Neural cell (in vitro differentiated cells): ENCODE measurements around the gene HEATR5B. TPM values are rescaled to one million over a fixed set of nuclear protein-coding genes. Genes with fewer than 3 reads are reported as not detected.

Experiments
- H2AFZ ChIP-seq: fragments of 200-600, 300-800 bp; sonication (generic), shearing (Covaris generic); 2 replicates; pipeline ENCODE4 v1.6.0; 2014; ENCODE audit warnings: low read depth, mild to moderate bottlenecking, antibody characterized with exemption, low read length, moderate library complexity
- H3F3A ChIP-seq: fragments of 200-600 bp; shearing (Covaris generic); 2 replicates; pipeline ENCODE4 v1.6.1; 2016; ENCODE audit warnings: mild to moderate bottlenecking, moderate library complexity, mixed read lengths, antibody characterized with exemption, low read length; ENCODE audit not compliant: insufficient read depth, poor library complexity, severe bottlenecking
- H3K27ac ChIP-seq: fragments of 200-600, 300-800 bp; sonication (generic), shearing (Covaris generic); 2 replicates; pipeline ENCODE4 v1.5.1; 2014; ENCODE audit warnings: mild to moderate bottlenecking, low read length, moderate library complexity
- H3K27me3 ChIP-seq: fragments of 300-800, 200-600 bp; sonication (generic), shearing (Covaris generic); 2 replicates; pipeline ENCODE4 v1.6.0; 2014; ENCODE audit warnings: mild to moderate bottlenecking, low read depth, low read length, moderate library complexity; ENCODE audit not compliant: insufficient read depth
- H3K36me3 ChIP-seq: fragments of 300-800, 200-600 bp; sonication (generic), shearing (Covaris generic); 2 replicates; pipeline ENCODE4 v1.5.1; 2014; ENCODE audit warnings: mild to moderate bottlenecking, antibody characterized with exemption, low read length, moderate library complexity; ENCODE audit not compliant: insufficient read depth
- H3K4me2 ChIP-seq: fragments of 300-800, 200-600 bp; sonication (generic), shearing (Covaris generic); 2 replicates; pipeline ENCODE4 v1.6.0; 2014; ENCODE audit warnings: mild to moderate bottlenecking, low read length
- H3K4me3 ChIP-seq: fragments of 300-800, 200-600 bp; sonication (generic), shearing (Covaris generic); 2 replicates; pipeline ENCODE4 v1.5.1; 2014; ENCODE audit warnings: mild to moderate bottlenecking, low read length, moderate library complexity
- H3K79me2 ChIP-seq: fragments of 200-600 bp; shearing (Covaris generic); replicated peaks from 2 replicates; pipeline ENCODE4 v1.6.0; 2014; ENCODE audit warnings: mild to moderate bottlenecking, low read length, moderate library complexity; ENCODE audit not compliant: insufficient read depth
- H3K9ac ChIP-seq: fragments of 300-800, 200-600 bp; sonication (generic), shearing (Covaris generic); 2 replicates; pipeline ENCODE4 v1.6.1; 2016; ENCODE audit warnings: mild to moderate bottlenecking, low read length, mixed read lengths
- H3K9me2 ChIP-seq: fragments of 200-600 bp; shearing (Covaris generic); 2 replicates; pipeline ENCODE4 v1.6.1; 2016; ENCODE audit warnings: mild to moderate bottlenecking, low read length, mixed read lengths; ENCODE audit not compliant: insufficient read depth
- H3K9me3 ChIP-seq: fragments of 200-600, 300-800 bp; sonication (generic), shearing (Covaris generic); 2 replicates; pipeline ENCODE4 v1.6.1; 2016; ENCODE audit warnings: mild to moderate bottlenecking, mixed run types, low read length, moderate library complexity, mixed read lengths
- H4K20me1 ChIP-seq: fragments of 200-600 bp; shearing (Covaris generic); 2 replicates; pipeline ENCODE4 v1.6.1; 2016; ENCODE audit warnings: mild to moderate bottlenecking, mixed run types; ENCODE audit not compliant: insufficient read depth
- EP300 ChIP-seq: fragments of 450-650 bp; conservative IDR thresholded peaks from 2 replicates; pipeline ENCODE4 v1.6.1; 2014; ENCODE audit warnings: antibody characterized with exemption, mild to moderate bottlenecking, moderate library complexity; ENCODE audit not compliant: poor library complexity, severe bottlenecking
- EZH2 ChIP-seq: fragments of 200-600, 300-800 bp; shearing (Covaris generic), sonication (generic); IDR thresholded peaks from 2 replicates; pipeline ENCODE4 v1.6.1; 2014; ENCODE audit warnings: antibody characterized with exemption, low read length, borderline replicate concordance, mild to moderate bottlenecking; ENCODE audit not compliant: insufficient read depth, poor library complexity, severe bottlenecking
- MXI1 ChIP-seq: fragments of 450-650 bp; conservative IDR thresholded peaks from 2 replicates; pipeline ENCODE4 v1.6.1; 2014; ENCODE audit warnings: antibody characterized with exemption, mild to moderate bottlenecking; ENCODE audit not compliant: poor library complexity, severe bottlenecking
- POLR2AphosphoS5 ChIP-seq: IDR thresholded peaks from 2 replicates; pipeline ENCODE4 v1.6.1; 2012
- RAD21 ChIP-seq: fragments of 450-650 bp; conservative IDR thresholded peaks from 2 replicates; pipeline ENCODE4 v1.6.1; 2014; ENCODE audit warnings: antibody characterized with exemption, mild to moderate bottlenecking, moderate library complexity
- SMC3 ChIP-seq: fragments of 450-650 bp; conservative IDR thresholded peaks from 2 replicates; pipeline ENCODE4 v1.6.1; 2014; ENCODE audit warnings: antibody characterized with exemption, mild to moderate bottlenecking, moderate library complexity; ENCODE audit not compliant: poor library complexity
- TAF1 ChIP-seq: IDR thresholded peaks from 2 replicates; pipeline ENCODE4 v1.6.1; 2012; ENCODE audit warnings: low read depth
- polyA plus RNA-seq: library from polyadenylated mRNA; depleted of rRNA; stranded (reverse); fragments of >200 nt; gene quantifications from 2 replicates; pipeline ENCODE4 v1.2.3, GENCODE V29; 2014
- TF ChIP-seq, protein P1 (sequence below): fragments of 450-650 bp; IDR thresholded peaks from 2 replicates; pipeline ENCODE4 v1.5.1; 2014; ENCODE audit warnings: antibody characterized with exemption, mild to moderate bottlenecking, moderate library complexity; ENCODE audit not compliant: poor library complexity, severe bottlenecking
- TF ChIP-seq, protein P2 (sequence below): IDR thresholded peaks from 2 replicates; pipeline ENCODE4 v1.6.1; 2012; ENCODE audit warnings: borderline replicate concordance

The HEATR5B gene
- polyA plus RNA-seq, 1 donor from 2014 or later, result 46.0 TPM

DNA sequence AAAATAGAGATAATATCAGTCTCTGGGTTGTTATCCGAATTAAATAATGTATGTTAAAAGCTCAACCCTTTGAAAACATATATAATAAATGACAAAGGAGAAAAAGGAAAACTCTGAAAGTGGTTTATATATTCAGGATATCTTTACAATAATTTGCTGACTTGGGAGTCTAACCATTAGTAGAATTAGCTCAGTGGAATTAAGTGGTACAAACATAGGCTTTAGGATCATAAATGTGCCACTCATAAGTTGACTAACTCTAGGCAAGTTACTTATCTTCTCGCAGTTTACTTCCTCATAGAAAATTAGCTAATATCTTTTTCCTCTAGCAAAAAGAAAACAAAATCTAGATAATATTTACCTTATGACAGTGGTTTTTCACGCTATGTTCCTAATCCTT lies 44.6 kb downstream of the HEATR5B start:
- Histone ChIP-seq H3K9me3 (no peaks in the 10 kb centered on the region), H3K79me2 (no peaks in the 10 kb centered on the region), H3K36me3 (peaks cover 22% of the 10 kb centered on the region), H3F3A (no peaks in the 10 kb centered on the region), H3K27ac (no peak overlapping the region), H3K27me3 (no peaks in the 10 kb centered on the region), H3K9me2 (no peaks in the 10 kb centered on the region), H3K4me3 (no peak overlapping the region), H4K20me1 (no peaks in the 10 kb centered on the region), H2AFZ (no peak overlapping the region), H3K4me2 (no peak overlapping the region), H3K9ac (no peak overlapping the region)
- TF ChIP-seq EZH2, result no peak
- no peak for TF ChIP-seq TAF1
- TF ChIP-seq MXI1, result no peak
- no peak for TF ChIP-seq EP300
- no peak for TF ChIP-seq POLR2AphosphoS5
- TF ChIP-seq, protein P1, sequence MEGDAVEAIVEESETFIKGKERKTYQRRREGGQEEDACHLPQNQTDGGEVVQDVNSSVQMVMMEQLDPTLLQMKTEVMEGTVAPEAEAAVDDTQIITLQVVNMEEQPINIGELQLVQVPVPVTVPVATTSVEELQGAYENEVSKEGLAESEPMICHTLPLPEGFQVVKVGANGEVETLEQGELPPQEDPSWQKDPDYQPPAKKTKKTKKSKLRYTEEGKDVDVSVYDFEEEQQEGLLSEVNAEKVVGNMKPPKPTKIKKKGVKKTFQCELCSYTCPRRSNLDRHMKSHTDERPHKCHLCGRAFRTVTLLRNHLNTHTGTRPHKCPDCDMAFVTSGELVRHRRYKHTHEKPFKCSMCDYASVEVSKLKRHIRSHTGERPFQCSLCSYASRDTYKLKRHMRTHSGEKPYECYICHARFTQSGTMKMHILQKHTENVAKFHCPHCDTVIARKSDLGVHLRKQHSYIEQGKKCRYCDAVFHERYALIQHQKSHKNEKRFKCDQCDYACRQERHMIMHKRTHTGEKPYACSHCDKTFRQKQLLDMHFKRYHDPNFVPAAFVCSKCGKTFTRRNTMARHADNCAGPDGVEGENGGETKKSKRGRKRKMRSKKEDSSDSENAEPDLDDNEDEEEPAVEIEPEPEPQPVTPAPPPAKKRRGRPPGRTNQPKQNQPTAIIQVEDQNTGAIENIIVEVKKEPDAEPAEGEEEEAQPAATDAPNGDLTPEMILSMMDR, result no peak
- no peak for TF ChIP-seq SMC3

DNA sequence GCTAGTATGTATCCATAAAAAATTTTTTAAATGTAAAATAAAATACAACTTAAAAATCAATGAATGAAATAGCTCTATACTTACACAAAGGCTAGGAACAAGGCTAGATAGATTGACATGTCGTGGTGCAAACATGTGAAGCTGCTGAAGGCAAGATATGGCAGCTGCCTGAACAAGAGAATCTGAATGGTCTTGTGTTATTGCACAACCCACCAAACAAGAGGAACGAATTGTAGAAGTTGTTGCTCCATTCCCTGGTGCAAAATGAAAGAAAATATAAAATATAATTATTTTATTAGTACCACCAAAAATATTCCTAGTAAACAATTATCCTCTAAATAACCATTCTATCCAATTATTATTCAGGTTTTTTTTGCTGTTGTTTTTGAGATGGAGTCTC lies 46.4 kb downstream of the HEATR5B start:
- Histone ChIP-seq H3F3A (no peaks in the 10 kb centered on the region), H3K79me2 (no peaks in the 10 kb centered on the region), H3K9me3 (no peaks in the 10 kb centered on the region), H3K9ac (no peak overlapping the region), H3K4me2 (no peak overlapping the region), H2AFZ (no peak overlapping the region), H4K20me1 (no peaks in the 10 kb centered on the region), H3K4me3 (no peak overlapping the region), H3K9me2 (no peaks in the 10 kb centered on the region), H3K36me3 (peaks cover 13% of the 10 kb centered on the region), H3K27ac (no peak overlapping the region), H3K27me3 (no peaks in the 10 kb centered on the region)
- no peak for TF ChIP-seq SMC3
- TF ChIP-seq, protein P1, result no peak
- TF ChIP-seq TAF1, result no peak
- no peak for TF ChIP-seq MXI1
- no peak for TF ChIP-seq RAD21
- TF ChIP-seq, protein P2, sequence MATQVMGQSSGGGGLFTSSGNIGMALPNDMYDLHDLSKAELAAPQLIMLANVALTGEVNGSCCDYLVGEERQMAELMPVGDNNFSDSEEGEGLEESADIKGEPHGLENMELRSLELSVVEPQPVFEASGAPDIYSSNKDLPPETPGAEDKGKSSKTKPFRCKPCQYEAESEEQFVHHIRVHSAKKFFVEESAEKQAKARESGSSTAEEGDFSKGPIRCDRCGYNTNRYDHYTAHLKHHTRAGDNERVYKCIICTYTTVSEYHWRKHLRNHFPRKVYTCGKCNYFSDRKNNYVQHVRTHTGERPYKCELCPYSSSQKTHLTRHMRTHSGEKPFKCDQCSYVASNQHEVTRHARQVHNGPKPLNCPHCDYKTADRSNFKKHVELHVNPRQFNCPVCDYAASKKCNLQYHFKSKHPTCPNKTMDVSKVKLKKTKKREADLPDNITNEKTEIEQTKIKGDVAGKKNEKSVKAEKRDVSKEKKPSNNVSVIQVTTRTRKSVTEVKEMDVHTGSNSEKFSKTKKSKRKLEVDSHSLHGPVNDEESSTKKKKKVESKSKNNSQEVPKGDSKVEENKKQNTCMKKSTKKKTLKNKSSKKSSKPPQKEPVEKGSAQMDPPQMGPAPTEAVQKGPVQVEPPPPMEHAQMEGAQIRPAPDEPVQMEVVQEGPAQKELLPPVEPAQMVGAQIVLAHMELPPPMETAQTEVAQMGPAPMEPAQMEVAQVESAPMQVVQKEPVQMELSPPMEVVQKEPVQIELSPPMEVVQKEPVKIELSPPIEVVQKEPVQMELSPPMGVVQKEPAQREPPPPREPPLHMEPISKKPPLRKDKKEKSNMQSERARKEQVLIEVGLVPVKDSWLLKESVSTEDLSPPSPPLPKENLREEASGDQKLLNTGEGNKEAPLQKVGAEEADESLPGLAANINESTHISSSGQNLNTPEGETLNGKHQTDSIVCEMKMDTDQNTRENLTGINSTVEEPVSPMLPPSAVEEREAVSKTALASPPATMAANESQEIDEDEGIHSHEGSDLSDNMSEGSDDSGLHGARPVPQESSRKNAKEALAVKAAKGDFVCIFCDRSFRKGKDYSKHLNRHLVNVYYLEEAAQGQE, result no peak
- TF ChIP-seq EP300, result no peak
- no peak for TF ChIP-seq EZH2
- TF ChIP-seq POLR2AphosphoS5, result no peak
